K562 (cell line): ENCODE measurements around the gene DNMT1. TPM values are rescaled to one million over a fixed set of nuclear protein-coding genes. Genes with fewer than 3 reads are reported as not detected.

Source experiments
- ATAC-seq: fragments of 200-7000 bp; cut with Tn5 transposase; 3 replicates; pipeline ENCODE4 v1.9.1; 2020; ENCODE audit warnings: moderate library complexity
- BruUV-seq: library from RNA; stranded (reverse); fragments of 400-500 nt; replicated peaks from 2 replicates; lab custom pipeline; 2021; lab: Mats Ljungman, UMichigan
- CTCF ChIA-PET: fragments of 300-600 bp; formaldehyde crosslinking; extraction: SDS; loops from one replicate; lab custom pipeline; 2021; ENCODE audit warnings: low intra/inter-chr PET ratio; lab: Yijun Ruan, JAX
- POLR2A ChIA-PET: fragments of 300-600, 350-650 bp; sonication (Branson Sonifier 250); formaldehyde crosslinking; extraction: SDS; loops from one replicate; lab custom pipeline; 2021; ENCODE audit warnings: antibody characterized with exemption, inconsistent platforms; lab: Yijun Ruan, JAX
- DNase-seq, 4 experiments: peaks; one replicate each; pipeline versions ENCODE4 v3.0.0 to v3.0.0-alpha.2; 2011 to 2018; ENCODE audit warnings: low spot score in 3 of 4, mixed read lengths in 3 of 4; ENCODE audit errors: extremely low read depth in 1 of 4
- FAIRE-seq: peaks from 2 replicates; lab custom pipeline; 2011; peaks lifted over from hg19 to GRCh38; lab: Jason Lieb, UNC
- H2AFZ ChIP-seq: 2 replicates; pipeline ENCODE4 v1.6.0; 2011; ENCODE audit warnings: low read depth, low read length, control low read depth, inconsistent platforms
- H3K27ac ChIP-seq: fragments of 200-600 bp; 3 replicates; pipeline ENCODE4 v1.8.0; 2011; ENCODE audit warnings: low read depth, mild to moderate bottlenecking, control low read depth, inconsistent platforms, low read length, moderate library complexity, mixed read lengths; ENCODE audit errors: extremely low read depth
- H3K27me3 ChIP-seq, 2 experiments: fragments of 300-600 bp in 1 of 2; 2 replicates in 1 of 2; 3 replicates in 1 of 2; pipeline versions ENCODE4 v1.6.0 to v1.8.0; 2011; ENCODE audit warnings: inconsistent platforms in 2 of 2, low read length in 2 of 2, mild to moderate bottlenecking in 1 of 2, mixed read lengths in 1 of 2, moderate library complexity in 1 of 2; ENCODE audit not compliant: control insufficient read depth in 2 of 2, insufficient read depth in 2 of 2
- H3K36me3 ChIP-seq: fragments of 300-600 bp; 3 replicates; pipeline ENCODE4 v1.8.0; 2011; ENCODE audit warnings: mild to moderate bottlenecking, low read length, inconsistent platforms; ENCODE audit not compliant: control insufficient read depth, insufficient read depth
- H3K4me1 ChIP-seq, 2 experiments: fragments of 200-600 bp in 1 of 2; replicated peaks in 1 of 2; 2 replicates in 1 of 2; 3 replicates in 1 of 2; pipeline versions ENCODE4 v1.5.1 to v1.8.0; 2011; ENCODE audit warnings: inconsistent platforms in 2 of 2, low read length in 2 of 2, mild to moderate bottlenecking in 1 of 2, mixed read lengths in 1 of 2, moderate library complexity in 1 of 2; ENCODE audit not compliant: control insufficient read depth in 2 of 2, insufficient read depth in 2 of 2
- H3K4me2 ChIP-seq: 2 replicates; pipeline ENCODE4 v1.6.1; 2011; ENCODE audit warnings: low read length, control low read depth, inconsistent platforms, mixed read lengths; ENCODE audit not compliant: insufficient read depth
- H3K4me3 ChIP-seq: fragments of 200-600 bp; sonication (generic), shearing (Covaris generic); 2 replicates; pipeline ENCODE4 v1.5.1; 2016; ENCODE audit warnings: control low read depth, inconsistent platforms
- H3K79me2 ChIP-seq: fragments of 200-600 bp; 3 replicates; pipeline ENCODE4 v1.8.0; 2011; ENCODE audit warnings: low read length, inconsistent platforms; ENCODE audit not compliant: control insufficient read depth, insufficient read depth
- H3K9ac ChIP-seq, 2 experiments: 2 replicates each; pipeline versions ENCODE4 v1.6.0 to v1.6.1; 2011; ENCODE audit warnings: low read depth in 2 of 2, low read length in 2 of 2, control low read depth in 1 of 2, inconsistent platforms in 1 of 2, mild to moderate bottlenecking in 1 of 2, mixed read lengths in 1 of 2; ENCODE audit not compliant: insufficient read depth in 1 of 2
- H3K9me1 ChIP-seq: one replicate; pipeline ENCODE4 v1.6.0; 2011; ENCODE audit warnings: inconsistent platforms, mild to moderate bottlenecking, low read length, moderate library complexity; ENCODE audit not compliant: control insufficient read depth, insufficient read depth
- H3K9me3 ChIP-seq: replicated peaks from 2 replicates; pipeline ENCODE4 v1.5.1; 2011; ENCODE audit warnings: low read depth, low read length, inconsistent platforms; ENCODE audit not compliant: control insufficient read depth, insufficient read depth
- H4K20me1 ChIP-seq: replicated peaks from 2 replicates; pipeline ENCODE4 v1.6.1; 2011; ENCODE audit warnings: low read length, inconsistent platforms, mixed read lengths; ENCODE audit not compliant: control insufficient read depth, insufficient read depth
- GATAD2A ChIP-seq: fragments of 450-650 bp; IDR thresholded peaks from 2 replicates; pipeline ENCODE4 v1.6.1; 2017
- L3MBTL2 ChIP-seq: fragments of 450-650 bp; IDR thresholded peaks from 2 replicates; pipeline ENCODE4 v1.6.1; 2016; ENCODE audit warnings: mild to moderate bottlenecking, moderate library complexity
- MCM3 ChIP-seq: fragments of 450-650 bp; IDR thresholded peaks from 2 replicates; pipeline ENCODE4 v1.6.1; 2016
- PHF20 ChIP-seq: fragments of 450-650 bp; IDR thresholded peaks from 2 replicates; pipeline ENCODE4 v1.6.1; 2018; ENCODE audit not compliant: partially characterized antibody
- PRMT5 ChIP-seq: sonication (generic); formaldehyde crosslinking; IDR thresholded peaks from 2 replicates; pipeline ENCODE4 v1.5.0; 2020; ENCODE audit warnings: missing genetic modification reagents
- RBM15 ChIP-seq: fragments of 200-400 bp; formaldehyde crosslinking; IDR thresholded peaks from 2 replicates; pipeline ENCODE4 v1.6.1; 2018; ENCODE audit warnings: mild to moderate bottlenecking, low read length, moderate library complexity; ENCODE audit not compliant: insufficient read depth
- ZNF212 ChIP-seq: fragments of 450-650 bp; formaldehyde crosslinking; IDR thresholded peaks from 2 replicates; pipeline ENCODE4 v1.4.0; 2020; ENCODE audit warnings: mild to moderate bottlenecking
- ZZZ3 ChIP-seq: fragments of 450-650 bp; IDR thresholded peaks from 2 replicates; pipeline ENCODE4 v1.6.1; 2016; ENCODE audit warnings: antibody characterized with exemption, mild to moderate bottlenecking, moderate library complexity
- WGBS: fragments of 100-300 bp; shearing (Covaris generic); methylation state at CpG from one replicate; pipeline ENCODE4 v1.1.6; 2016; ENCODE audit warnings: low coverage, mixed read lengths; ENCODE audit not compliant: insufficient coverage; ENCODE audit errors: missing lambda C conversion rate; 5-methylcytosine and 5-hydroxymethylcytosine counted together
- in situ Hi-C: fragments of 300-500 bp; cut with MboI; formaldehyde crosslinking; loops from 4 replicates; pipeline ENCODE4 v1.15.0; 2018; ENCODE audit warnings: inconsistent platforms, mixed read lengths
- intact Hi-C: fragments of 100-400 bp; cut with micrococcal nuclease; formaldehyde crosslinking; loops from 2 replicates; pipeline ENCODE4 v1.14.2; 2022
- polyA plus RNA-seq, 8 experiments: library from polyadenylated mRNA; depleted of rRNA in 4 of 8; stranded (reverse) in 5 of 8; unstranded in 3 of 8; fragments of >200 nt; fragmentation: Nextera tagmentation in 2 of 8; fragmentation: Illumina TruSeq in 1 of 8; extraction: Ambion mirVana in 2 of 8; extraction: Trizol in 1 of 8; gene quantifications; 2 replicates each; pipeline versions ENCODE4 v1.2.1 to v1.2.3, GENCODE V29; 2011 to 2014; ENCODE audit warnings: inconsistent platforms in 1 of 8, missing spikeins in 1 of 8
- total RNA-seq, 7 experiments: library from RNA; depleted of rRNA in 6 of 7; stranded (reverse); fragments of >200 nt in 6 of 7; fragmentation: Illumina TruSeq in 2 of 7; extraction: Trizol in 2 of 7; gene quantifications; 2 replicates each; pipeline versions ENCODE4 v1.2.1 to v1.2.3, GENCODE V29; 2011 to 2021; ENCODE audit warnings: low replicate concordance in 1 of 7
- TF ChIP-seq, protein P1 (sequence below): fragments of 250-450 bp; sonication (Bioruptor Pico); IDR thresholded peaks from 2 replicates; pipeline ENCODE4 v1.4.0; 2020; ENCODE audit warnings: mild to moderate bottlenecking
- TF ChIP-seq, protein P2 (sequence below): fragments of 150-350 bp; conservative IDR thresholded peaks from 2 replicates; pipeline ENCODE4 v1.6.1; 2014; ENCODE audit warnings: low read length
- TF ChIP-seq, protein P3 (sequence below): fragments of 450-650 bp; IDR thresholded peaks from 2 replicates; pipeline ENCODE4 v1.6.1; 2016; ENCODE audit warnings: missing biosample characterization, missing genetic modification characterization
- TF ChIP-seq, protein P4 (sequence below): fragments of 250-450 bp; sonication (Bioruptor Pico); IDR thresholded peaks from 2 replicates; pipeline ENCODE4 v1.8.0; 2022; ENCODE audit warnings: inconsistent platforms, mild to moderate bottlenecking, moderate library complexity, borderline replicate concordance

DNMT1 gene
- total and polyA plus RNA-seq, 9 of the 15 experiments (the other 6 are each of a cell fraction or from before 2014, with no cell fraction given): 80.1 to 271 (median 121) TPM

DNA sequence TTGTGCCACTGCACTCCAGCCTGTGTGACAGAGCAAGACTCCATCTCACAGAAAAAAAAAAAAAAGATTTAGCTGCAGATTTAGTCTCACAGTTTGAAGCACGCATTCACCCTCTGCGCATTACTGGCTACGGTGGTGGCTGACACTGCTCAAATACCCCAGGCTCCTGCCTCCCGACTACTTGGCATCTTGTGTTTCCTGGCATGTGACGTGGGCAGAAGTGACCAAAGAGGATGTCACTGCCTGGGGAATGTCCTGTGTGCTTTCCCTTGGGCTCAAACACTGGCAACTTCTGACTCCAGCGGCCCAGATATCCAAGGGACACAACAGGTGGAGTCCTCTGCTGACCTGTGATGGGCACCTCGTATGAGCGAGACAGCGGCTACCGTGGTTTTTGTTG lies 50.4 kb downstream of the DNMT1 start (continued):
- TF ChIP-seq, protein P1, sequence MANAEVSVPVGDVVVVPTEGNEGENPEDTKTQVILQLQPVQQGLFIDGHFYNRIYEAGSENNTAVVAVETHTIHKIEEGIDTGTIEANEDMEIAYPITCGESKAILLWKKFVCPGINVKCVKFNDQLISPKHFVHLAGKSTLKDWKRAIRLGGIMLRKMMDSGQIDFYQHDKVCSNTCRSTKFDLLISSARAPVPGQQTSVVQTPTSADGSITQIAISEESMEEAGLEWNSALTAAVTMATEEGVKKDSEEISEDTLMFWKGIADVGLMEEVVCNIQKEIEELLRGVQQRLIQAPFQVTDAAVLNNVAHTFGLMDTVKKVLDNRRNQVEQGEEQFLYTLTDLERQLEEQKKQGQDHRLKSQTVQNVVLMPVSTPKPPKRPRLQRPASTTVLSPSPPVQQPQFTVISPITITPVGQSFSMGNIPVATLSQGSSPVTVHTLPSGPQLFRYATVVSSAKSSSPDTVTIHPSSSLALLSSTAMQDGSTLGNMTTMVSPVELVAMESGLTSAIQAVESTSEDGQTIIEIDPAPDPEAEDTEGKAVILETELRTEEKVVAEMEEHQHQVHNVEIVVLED: no peak
- TF ChIP-seq ZNF212 (CRISPR knock-in tag) (no peak), MCM3 (no peak), PHF20 (no peak)

DNA sequence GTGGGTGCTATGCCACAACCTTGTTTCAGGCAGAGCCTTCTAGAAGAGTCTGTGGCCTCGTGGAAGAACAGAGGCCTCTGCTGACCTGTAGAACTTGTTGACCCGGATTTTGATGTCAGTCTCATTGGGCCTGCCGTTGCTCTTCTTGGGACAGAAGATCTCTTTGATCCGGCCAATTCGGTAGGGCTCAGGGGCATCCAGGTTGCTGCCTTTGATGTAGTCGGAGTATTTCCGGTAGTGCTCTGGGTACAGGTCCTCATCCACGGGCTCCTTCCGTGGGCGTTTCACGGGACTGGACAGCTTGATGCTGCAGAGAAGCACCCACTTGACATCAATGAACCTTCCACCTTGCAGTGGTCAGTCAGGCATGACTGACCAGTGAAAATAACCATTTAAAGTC lies 51.1 kb downstream of the DNMT1 start:
- BruUV-seq: no TSS peak
- Histone ChIP-seq H3K9ac (no peak overlapping the region), H3K27ac (no peak overlapping the region), H3K4me2 (no peak overlapping the region), H3K27me3 (no peaks in the 10 kb centered on the region), H4K20me1 (peaks cover 5% of the 10 kb centered on the region; the same call in 1 of the 2 replicates), H2AFZ (no peak overlapping the region), H3K79me2 (no peaks in the 10 kb centered on the region), H3K4me3 (no peak overlapping the region), H3K9me3 (no peaks in the 10 kb centered on the region), H3K9me1 (no peaks in the 10 kb centered on the region), H3K36me3 (peaks cover 95% of the 10 kb centered on the region), H3K4me1 (no peaks in the 10 kb centered on the region)
- ChIA-PET CTCF (no interaction called here), POLR2A (interaction anchor here (0.7 to 1.4 kb wide), 4 partner anchors 15 to 106 kb away, joined by 3 to 7 read pairs (median 5); no protein-coding TSS in a partner anchor)
- no peak for DNase-seq
- FAIRE-seq: no peak
- WGBS: 91% methylated on average over 11 of the region's 11 CpGs
- intact Hi-C loops: no loop called here
- in situ Hi-C loops: no loop called here
- no peak for ATAC-seq
- no peak for TF ChIP-seq L3MBTL2
- TF ChIP-seq GATAD2A: no peak
- no peak for TF ChIP-seq ZZZ3
- TF ChIP-seq, protein P2, sequence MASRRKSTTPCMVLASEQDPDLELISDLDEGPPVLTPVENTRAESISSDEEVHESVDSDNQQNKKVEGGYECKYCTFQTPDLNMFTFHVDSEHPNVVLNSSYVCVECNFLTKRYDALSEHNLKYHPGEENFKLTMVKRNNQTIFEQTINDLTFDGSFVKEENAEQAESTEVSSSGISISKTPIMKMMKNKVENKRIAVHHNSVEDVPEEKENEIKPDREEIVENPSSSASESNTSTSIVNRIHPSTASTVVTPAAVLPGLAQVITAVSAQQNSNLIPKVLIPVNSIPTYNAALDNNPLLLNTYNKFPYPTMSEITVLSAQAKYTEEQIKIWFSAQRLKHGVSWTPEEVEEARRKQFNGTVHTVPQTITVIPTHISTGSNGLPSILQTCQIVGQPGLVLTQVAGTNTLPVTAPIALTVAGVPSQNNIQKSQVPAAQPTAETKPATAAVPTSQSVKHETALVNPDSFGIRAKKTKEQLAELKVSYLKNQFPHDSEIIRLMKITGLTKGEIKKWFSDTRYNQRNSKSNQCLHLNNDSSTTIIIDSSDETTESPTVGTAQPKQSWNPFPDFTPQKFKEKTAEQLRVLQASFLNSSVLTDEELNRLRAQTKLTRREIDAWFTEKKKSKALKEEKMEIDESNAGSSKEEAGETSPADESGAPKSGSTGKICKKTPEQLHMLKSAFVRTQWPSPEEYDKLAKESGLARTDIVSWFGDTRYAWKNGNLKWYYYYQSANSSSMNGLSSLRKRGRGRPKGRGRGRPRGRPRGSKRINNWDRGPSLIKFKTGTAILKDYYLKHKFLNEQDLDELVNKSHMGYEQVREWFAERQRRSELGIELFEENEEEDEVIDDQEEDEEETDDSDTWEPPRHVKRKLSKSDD: no peak
- TF ChIP-seq, protein P3, sequence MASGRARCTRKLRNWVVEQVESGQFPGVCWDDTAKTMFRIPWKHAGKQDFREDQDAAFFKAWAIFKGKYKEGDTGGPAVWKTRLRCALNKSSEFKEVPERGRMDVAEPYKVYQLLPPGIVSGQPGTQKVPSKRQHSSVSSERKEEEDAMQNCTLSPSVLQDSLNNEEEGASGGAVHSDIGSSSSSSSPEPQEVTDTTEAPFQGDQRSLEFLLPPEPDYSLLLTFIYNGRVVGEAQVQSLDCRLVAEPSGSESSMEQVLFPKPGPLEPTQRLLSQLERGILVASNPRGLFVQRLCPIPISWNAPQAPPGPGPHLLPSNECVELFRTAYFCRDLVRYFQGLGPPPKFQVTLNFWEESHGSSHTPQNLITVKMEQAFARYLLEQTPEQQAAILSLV (tag): no peak
- TF ChIP-seq RBM15: no peak
- TF ChIP-seq, protein P4, sequence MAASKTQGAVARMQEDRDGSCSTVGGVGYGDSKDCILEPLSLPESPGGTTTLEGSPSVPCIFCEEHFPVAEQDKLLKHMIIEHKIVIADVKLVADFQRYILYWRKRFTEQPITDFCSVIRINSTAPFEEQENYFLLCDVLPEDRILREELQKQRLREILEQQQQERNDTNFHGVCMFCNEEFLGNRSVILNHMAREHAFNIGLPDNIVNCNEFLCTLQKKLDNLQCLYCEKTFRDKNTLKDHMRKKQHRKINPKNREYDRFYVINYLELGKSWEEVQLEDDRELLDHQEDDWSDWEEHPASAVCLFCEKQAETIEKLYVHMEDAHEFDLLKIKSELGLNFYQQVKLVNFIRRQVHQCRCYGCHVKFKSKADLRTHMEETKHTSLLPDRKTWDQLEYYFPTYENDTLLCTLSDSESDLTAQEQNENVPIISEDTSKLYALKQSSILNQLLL (CRISPR knock-in tag): no peak
- TF ChIP-seq, protein P1: no peak
- no peak for TF ChIP-seq PRMT5 (CRISPR knock-in tag)
